Fibroblast of villous mesenchyme (primary cell): ENCODE results near the gene CALML3. TPM values are rescaled to one million over a fixed set of nuclear protein-coding genes. Genes with fewer than 3 reads are reported as not detected.
"Not testable (repeated sequence)": the region's sequence is repeated elsewhere in the genome, so short reads cannot be mapped to it uniquely, and the experiment has no call there.

Source experiments
- DNase-seq: peaks from one replicate; pipeline ENCODE4 v3.0.0-alpha.2; 2010; ENCODE audit warnings: low read depth
- H3K4me3 ChIP-seq: 2 replicates; pipeline ENCODE4 v1.5.1; 2011; ENCODE audit warnings: low read depth, mild to moderate bottlenecking, low read length
- total RNA-seq: library from RNA; depleted of rRNA; stranded (reverse); fragments of >200 nt; gene quantifications from 2 replicates; pipeline ENCODE4 v1.2.3, GENCODE V29; 2012
- TF ChIP-seq, protein P1 (sequence below): IDR thresholded peaks from 2 replicates; pipeline ENCODE4 v1.5.1; 2012; ENCODE audit warnings: low read depth, mild to moderate bottlenecking, low read length; ENCODE audit not compliant: insufficient read depth

CALML3 gene
- total RNA-seq, 1 donor, result not detected

DNA sequence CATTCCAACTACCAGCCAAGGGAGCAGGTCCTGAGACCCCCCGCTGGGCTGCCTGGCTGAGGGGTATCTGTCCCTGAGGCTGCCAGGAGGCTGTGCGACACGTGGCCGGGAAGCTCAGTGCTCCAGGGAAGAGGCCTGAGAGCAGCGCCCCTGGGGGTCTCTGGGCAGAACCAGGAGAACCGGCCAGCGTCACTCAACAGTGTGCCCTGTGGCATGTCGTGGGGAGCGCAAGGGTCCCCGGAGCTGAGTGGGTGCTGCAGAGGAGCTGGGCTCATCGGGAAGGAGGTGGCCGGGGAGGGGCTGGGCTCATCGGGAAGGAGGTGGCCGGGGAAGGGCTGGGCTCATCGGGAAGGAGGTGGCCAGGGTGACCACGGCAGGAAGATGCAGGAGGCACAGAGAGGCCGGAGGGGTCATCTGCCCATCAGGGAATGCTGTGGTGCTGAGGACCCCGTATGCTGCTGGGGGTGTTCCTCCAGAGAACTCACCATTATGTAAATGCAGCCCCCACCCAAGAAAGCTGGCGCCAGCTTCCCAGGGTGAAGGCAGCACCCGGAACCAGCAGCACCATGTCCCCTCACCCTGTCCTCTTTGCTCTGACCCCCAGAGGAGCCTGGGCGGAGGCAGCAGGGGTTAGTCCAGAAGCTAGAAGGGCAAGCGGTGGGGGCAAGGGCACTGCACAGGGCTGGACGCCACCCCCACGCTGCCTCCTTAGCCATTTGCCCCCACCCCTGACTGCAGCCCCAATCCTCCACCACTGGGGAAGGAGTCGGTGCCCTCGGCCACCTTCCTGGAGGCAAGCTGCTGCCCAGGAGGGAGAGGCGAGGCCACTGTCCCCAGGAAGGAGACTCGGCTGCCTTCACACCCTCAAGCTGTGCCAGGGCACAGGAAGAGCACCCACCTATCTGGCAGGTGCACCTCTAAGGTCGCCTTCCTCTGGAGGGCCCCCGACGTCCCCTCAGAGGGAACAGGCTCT lies 33.3 kb downstream of the CALML3 start:
- DNase-seq, result no peak
- TF ChIP-seq, protein P1, sequence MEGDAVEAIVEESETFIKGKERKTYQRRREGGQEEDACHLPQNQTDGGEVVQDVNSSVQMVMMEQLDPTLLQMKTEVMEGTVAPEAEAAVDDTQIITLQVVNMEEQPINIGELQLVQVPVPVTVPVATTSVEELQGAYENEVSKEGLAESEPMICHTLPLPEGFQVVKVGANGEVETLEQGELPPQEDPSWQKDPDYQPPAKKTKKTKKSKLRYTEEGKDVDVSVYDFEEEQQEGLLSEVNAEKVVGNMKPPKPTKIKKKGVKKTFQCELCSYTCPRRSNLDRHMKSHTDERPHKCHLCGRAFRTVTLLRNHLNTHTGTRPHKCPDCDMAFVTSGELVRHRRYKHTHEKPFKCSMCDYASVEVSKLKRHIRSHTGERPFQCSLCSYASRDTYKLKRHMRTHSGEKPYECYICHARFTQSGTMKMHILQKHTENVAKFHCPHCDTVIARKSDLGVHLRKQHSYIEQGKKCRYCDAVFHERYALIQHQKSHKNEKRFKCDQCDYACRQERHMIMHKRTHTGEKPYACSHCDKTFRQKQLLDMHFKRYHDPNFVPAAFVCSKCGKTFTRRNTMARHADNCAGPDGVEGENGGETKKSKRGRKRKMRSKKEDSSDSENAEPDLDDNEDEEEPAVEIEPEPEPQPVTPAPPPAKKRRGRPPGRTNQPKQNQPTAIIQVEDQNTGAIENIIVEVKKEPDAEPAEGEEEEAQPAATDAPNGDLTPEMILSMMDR, result no peak
- H3K4me3 ChIP-seq, result no peak overlapping the region

DNA sequence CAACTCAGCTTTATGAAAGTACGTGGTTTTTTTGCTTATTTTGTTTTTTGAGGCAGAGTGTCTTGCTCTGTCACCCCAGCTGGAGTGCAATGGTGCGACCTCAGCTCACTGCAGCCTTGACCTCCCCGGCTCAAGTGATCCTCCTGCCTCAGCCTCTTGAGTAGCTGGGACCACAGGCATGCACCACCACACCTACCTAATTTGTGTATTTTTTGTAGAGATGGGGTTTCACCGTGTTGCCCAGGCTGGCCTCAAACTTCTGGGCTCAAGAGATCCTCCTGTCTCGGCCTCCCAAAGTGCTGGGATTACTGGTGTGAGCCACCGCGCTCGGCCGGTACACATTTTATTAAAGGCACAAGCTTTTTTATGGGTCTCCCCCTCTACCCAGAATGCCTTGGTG lies 34.3 kb downstream of the CALML3 start:
- not testable (repeated sequence) for H3K4me3 ChIP-seq, DNase-seq

- TF ChIP-seq, protein P1, result no peak
- H3K4me3 ChIP-seq, result no peak overlapping the region
- DNase-seq, result peak; percentile 70
These were observed 34.9 kb downstream of the CALML3 start for GRCh38 chr10:5559642-5560141.

DNA sequence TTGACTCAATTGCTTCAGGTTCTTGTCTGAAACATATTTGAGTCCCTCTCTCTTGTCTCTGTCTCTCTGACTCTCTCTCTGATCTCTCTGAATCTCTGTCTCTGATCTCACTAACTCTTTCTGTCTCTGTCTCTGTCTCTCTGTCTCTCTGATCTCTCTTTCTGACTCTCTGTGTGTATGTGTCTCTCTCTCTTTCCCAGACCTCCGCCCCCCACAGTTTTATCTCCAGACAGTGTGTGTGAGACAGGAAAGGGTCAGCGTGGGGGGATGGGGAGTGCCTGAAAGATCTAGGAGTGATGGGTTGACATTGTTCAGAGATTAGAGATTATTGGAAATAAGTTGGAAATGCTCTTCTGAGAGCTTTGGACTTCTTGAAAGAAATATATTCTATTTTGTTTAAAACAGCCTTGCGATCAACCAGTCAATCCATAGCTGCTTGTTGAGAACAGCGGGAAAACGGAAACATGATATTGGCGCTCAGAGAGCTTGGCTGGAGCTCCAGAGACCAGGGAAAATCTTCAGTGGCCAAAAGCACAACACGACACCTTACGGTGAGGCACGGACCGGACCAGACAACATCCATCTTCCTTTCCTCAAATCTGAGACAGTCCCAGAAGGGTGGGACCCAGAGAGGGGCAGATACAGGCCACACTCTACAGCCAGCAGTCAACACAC lies 35.5 kb downstream of the CALML3 start:
- no peak overlapping the region for H3K4me3 ChIP-seq
- no peak for DNase-seq

DNA sequence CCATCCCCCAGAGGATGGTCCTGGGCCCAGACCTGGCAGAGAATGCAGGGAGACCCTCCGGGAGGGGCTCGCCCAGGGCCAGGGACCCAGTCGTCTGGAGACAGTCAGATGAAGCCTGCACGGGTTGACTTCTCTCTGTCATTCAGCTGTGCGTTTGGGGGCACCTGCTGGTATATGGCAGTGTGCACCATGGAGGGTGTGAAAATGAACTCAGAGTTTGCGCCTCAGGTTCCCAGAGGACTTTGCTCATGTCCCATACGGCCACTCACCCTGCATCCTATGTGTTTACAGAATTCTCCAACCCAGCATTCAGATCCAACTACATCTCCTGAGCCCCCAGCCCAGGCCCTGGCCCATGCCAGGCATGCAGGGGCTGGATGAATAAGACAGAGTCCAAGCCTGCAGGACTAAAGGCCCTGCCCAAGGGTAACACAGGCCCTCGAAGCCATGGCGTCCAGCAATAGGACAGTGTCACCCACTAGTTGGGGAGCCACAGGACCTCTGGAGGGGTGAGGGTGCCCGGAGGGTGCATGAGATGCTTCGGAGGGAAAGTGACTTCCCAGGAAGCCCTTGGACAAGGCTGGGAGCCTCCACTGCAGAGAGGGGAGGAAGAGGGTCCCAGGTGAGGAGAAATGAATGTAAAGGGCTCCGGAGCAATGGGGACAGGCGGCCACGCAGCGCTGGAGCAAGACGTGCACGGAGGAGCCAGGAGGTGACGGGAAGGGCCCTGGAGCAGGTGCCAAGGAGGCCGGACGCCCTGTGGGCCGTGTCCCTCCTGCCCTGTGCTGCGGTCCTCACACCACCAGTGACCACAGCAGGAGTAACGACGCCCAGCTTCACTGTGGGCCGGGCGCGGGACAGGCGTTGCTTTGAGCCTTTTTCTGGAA lies 36.3 kb downstream of the CALML3 start:
- TF ChIP-seq, protein P1, result no peak
- no peak for DNase-seq
- H3K4me3 ChIP-seq, result no peak overlapping the region

More for the DNA sequence above, 35.5 kb downstream of the CALML3 start:
- TF ChIP-seq, protein P1, result no peak

DNA sequence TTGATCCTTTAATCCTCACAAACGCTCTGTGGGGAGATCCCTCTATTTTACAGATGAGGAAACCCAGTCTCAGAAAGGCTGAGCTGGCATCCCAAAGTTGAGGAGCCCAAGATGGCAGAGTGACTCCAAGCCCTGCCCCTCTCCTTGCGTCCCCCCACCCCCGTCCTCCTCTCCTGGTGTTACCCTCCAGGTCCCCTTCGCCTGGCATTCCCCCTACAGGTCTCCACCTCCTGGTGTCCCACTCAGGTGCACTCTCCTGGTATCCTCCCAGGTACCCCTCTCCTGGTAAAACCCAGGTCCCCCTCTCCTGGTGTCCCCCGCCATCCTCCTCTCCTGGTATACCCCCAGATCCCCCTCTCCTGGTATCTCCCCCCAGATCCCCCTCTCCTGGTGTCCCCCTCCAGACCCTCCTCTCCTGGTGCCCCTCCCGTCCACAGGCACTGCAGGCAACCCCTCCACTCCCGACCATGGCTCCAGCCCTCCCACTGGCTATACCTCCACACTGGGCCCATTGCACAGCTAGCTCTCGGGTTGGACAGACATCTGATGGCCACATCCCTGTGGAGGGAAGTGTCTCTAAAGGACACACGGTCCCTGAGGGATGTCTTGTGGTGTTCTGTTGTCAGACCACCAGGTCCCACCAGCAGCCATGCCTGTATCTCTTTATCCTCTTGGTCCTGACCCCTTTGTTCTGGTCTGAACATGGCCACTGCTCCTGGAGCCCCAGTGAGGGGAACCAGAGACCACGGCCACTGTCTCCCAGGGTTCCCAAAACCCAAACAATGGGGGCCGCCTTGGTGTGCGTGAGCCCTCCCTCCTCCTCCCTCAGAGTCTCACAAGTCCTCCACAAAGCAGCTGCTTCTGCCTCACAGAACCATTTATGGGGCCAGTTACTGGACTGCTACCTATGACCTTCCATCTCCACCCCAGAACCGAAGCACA lies 37.2 kb downstream of the CALML3 start:
- TF ChIP-seq, protein P1, result no peak
- no peak for DNase-seq

More for the DNA sequence above, 37.2 kb downstream of the CALML3 start:
- no peak overlapping the region for H3K4me3 ChIP-seq
